KMS-11 (cell line): ENCODE measurements around the gene NEDD4L.
"Not testable (repeated sequence)": the region's sequence is repeated elsewhere in the genome, so short reads cannot be mapped to it uniquely, and the experiment has no call there.

Experiments
- H2AFZ ChIP-seq: fragments of 200-600 bp; sonication (generic); 2 replicates; pipeline ENCODE4 v1.6.1; 2016; ENCODE audit warnings: antibody characterized with exemption, mixed run types, low read depth
- H3K27ac ChIP-seq: fragments of 200-600 bp; sonication (generic); 2 replicates; pipeline ENCODE4 v1.6.1; 2016; ENCODE audit warnings: mild to moderate bottlenecking, mixed run types
- H3K27me3 ChIP-seq: fragments of 200-600 bp; sonication (generic); 2 replicates; pipeline ENCODE4 v1.6.1; 2017; ENCODE audit warnings: mild to moderate bottlenecking, low read depth, mixed run types, moderate library complexity; ENCODE audit not compliant: insufficient read depth
- H3K36me3 ChIP-seq: fragments of 200-600 bp; sonication (generic); 2 replicates; pipeline ENCODE4 v1.6.1; 2017; ENCODE audit warnings: mild to moderate bottlenecking, mixed run types; ENCODE audit not compliant: insufficient read depth
- H3K4me1 ChIP-seq: fragments of 200-600 bp; sonication (generic); 2 replicates; pipeline ENCODE4 v1.6.1; 2016; ENCODE audit warnings: mild to moderate bottlenecking, low read depth, mixed run types; ENCODE audit not compliant: poor library complexity, severe bottlenecking
- H3K4me2 ChIP-seq: fragments of 200-600 bp; sonication (generic); 2 replicates; pipeline ENCODE4 v1.7.0; 2016; ENCODE audit warnings: mild to moderate bottlenecking, mixed run types
- H3K4me3 ChIP-seq: fragments of 200-600 bp; sonication (generic); IDR thresholded peaks from 2 replicates; pipeline ENCODE4 v1.6.1; 2017; ENCODE audit warnings: low read depth, low read length, mixed read lengths; ENCODE audit not compliant: insufficient read depth
- H3K79me2 ChIP-seq: fragments of 200-600 bp; sonication (generic); 2 replicates; pipeline ENCODE4 v1.6.1; 2016; ENCODE audit warnings: low read depth, mixed run types; ENCODE audit not compliant: insufficient read depth
- H3K9ac ChIP-seq: fragments of 200-600 bp; sonication (generic); 2 replicates; pipeline ENCODE4 v1.6.1; 2016; ENCODE audit warnings: mild to moderate bottlenecking, mixed run types
- H4K20me1 ChIP-seq: fragments of 200-600 bp; sonication (generic); 2 replicates; pipeline ENCODE4 v1.6.1; 2016; ENCODE audit warnings: mild to moderate bottlenecking, mixed run types; ENCODE audit not compliant: insufficient read depth
- CTCF ChIP-seq: fragments of 200-600 bp; sonication (generic); conservative IDR thresholded peaks from 2 replicates; pipeline ENCODE4 v1.6.1; 2017; ENCODE audit warnings: low read depth, mild to moderate bottlenecking, antibody characterized with exemption, low read length, moderate library complexity, mixed read lengths

The NEDD4L gene

GRCh38 chr18:58432050-58432727, 388.2 kb downstream of the NEDD4L start:
- no peak overlapping the region for H3K9ac ChIP-seq
- no peaks in the 10 kb centered on the region for H4K20me1 ChIP-seq
- H3K27me3 ChIP-seq = no peaks in the 10 kb centered on the region
- H3K4me2 ChIP-seq = no peak overlapping the region
- no peaks in the 10 kb centered on the region for H3K36me3 ChIP-seq
- no peak for TF ChIP-seq CTCF
- no peak overlapping the region for H2AFZ ChIP-seq
- no peaks in the 10 kb centered on the region for H3K79me2 ChIP-seq
- no peak overlapping the region for H3K4me3 ChIP-seq
- no peaks in the 10 kb centered on the region for H3K4me1 ChIP-seq
- no peak overlapping the region for H3K27ac ChIP-seq

DNA sequence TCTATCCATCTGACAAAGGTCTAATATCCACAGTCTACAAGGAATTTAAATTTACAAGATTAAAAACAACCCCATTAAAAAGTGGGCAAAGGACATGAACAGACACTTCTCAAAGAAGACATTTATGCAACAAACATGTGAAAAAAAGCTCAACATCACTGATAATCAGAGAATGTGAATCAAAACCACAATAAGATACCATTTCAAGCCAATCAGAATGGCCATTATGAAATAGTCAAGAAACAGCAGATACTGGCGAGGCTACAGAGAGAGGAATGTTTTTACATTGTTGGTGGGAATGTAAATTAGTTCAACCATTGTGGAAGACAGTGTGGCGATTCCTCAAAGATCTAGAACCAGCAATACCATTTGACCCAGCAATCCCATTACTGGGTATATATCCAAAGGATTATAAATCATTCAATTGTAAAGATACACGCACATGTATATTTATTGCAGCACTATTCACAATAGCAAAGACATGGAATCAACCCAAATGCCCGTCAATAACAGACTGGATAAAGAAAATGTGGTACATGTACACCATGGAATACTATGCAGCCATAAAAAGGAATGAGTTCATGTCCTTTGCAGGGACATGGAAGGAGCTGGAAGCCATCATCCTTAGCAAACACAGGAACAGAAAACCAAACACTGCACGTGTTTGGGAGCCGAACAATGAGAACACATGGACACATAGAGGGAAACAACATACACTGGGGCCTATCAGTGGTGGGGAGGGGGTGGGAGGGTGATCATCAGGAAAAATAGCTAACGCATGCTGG, 391.4 kb downstream of the NEDD4L start:
- H3K4me2 ChIP-seq, H3K27ac ChIP-seq, H3K27me3 ChIP-seq, H3K36me3 ChIP-seq, H3K79me2 ChIP-seq, H4K20me1 ChIP-seq, H3K9ac ChIP-seq, H2AFZ ChIP-seq, H3K4me3 ChIP-seq: not testable (repeated sequence)
- H3K4me1 ChIP-seq = peaks cover 11% of the 10 kb centered on the region

DNA sequence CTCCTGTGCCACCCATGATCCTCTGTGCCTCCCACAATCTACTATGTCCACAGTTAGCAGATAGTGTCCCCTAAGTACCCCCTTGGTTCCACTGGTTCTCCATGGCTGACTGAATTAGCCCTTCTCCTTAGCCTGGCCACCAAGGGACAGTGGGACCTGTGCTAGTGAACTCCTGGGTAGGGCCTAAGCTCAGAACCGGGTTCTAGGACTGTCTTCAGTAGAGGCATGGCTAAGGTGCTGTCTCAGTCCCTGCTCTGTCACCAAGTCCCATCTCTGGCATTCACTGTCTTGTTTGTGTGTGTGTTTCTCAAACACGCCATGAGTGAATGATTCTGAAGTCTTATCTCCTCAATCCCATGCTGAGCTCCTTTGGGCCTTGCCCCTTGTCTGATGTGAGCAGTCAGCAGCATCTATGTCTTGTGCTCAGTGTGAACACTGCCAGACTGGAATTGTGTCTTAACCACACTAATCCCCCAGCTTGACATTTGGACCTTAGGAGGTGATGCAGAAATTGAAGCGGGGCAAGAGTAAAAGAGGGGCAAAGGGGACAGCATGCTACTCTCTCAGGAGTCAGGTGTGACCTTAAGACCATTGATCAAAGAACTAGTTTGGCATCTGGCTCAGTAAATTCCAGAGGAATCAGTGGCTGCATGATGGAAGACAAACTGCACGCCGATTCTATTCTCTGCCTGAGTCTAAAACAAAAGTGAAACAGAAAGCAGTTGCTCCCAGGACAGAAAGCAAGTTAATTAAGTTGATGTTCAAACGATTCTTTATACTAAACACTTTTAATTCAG, 394.3 kb downstream of the NEDD4L start:
- H3K4me2 ChIP-seq = peak overlapping the region; percentile 55
- peak overlapping the region; percentile 89 for H2AFZ ChIP-seq
- peaks cover 11% of the 10 kb centered on the region for H3K4me1 ChIP-seq
- H4K20me1 ChIP-seq = no peaks in the 10 kb centered on the region
- TF ChIP-seq CTCF = no peak
- H3K4me3 ChIP-seq = no peak overlapping the region
- H3K27ac ChIP-seq = no peak overlapping the region
- no peaks in the 10 kb centered on the region for H3K36me3 ChIP-seq
- H3K27me3 ChIP-seq = no peaks in the 10 kb centered on the region
- peak overlapping the region; percentile 9; the same call in 1 of the 2 replicates for H3K9ac ChIP-seq
- H3K79me2 ChIP-seq = no peaks in the 10 kb centered on the region

GRCh38 chr18:58438958-58439300, 394.9 kb downstream of the NEDD4L start:
- Histone ChIP-seq H2AFZ (peak overlapping the region; percentile 89), H3K36me3 (no peaks in the 10 kb centered on the region), H3K9ac (peak overlapping the region; percentile 9; the same call in 1 of the 2 replicates), H3K27me3 (no peaks in the 10 kb centered on the region), H3K27ac (no peak overlapping the region), H4K20me1 (no peaks in the 10 kb centered on the region), H3K4me1 (peaks cover 11% of the 10 kb centered on the region), H3K4me3 (no peak overlapping the region), H3K79me2 (no peaks in the 10 kb centered on the region), H3K4me2 (peak overlapping the region; percentile 55; the same call in 1 of the 2 replicates)
- TF ChIP-seq CTCF = no peak
